WTC11 (cell line): ENCODE measurements around the gene WDR36.

Experiments used
- CTCF ChIP-seq: fragments of 200-600 bp; IDR thresholded peaks from 2 replicates; pipeline ENCODE4 v1.8.0; 2022; ENCODE audit warnings: antibody characterized with exemption
- SMAD3 ChIP-seq: sonication (generic); formaldehyde crosslinking; IDR thresholded peaks from 2 replicates; pipeline ENCODE4 v1.8.0; 2022; ENCODE audit warnings: missing genetic modification reagents, mild to moderate bottlenecking, borderline replicate concordance

- no peak for TF ChIP-seq CTCF
- TF ChIP-seq SMAD3 = no peak
Measured at GRCh38 chr5:111076091-111076490, 16.1 kb upstream of the WDR36 start.
